Kidney glomerular epithelial cell (primary cell): Measurements from ENCODE around the gene SHLD1.

Experiments
- DNase-seq: peaks from one replicate; lab custom pipeline; 2025; lab: John Stamatoyannopoulos, UW

Gene SHLD1

DNA sequence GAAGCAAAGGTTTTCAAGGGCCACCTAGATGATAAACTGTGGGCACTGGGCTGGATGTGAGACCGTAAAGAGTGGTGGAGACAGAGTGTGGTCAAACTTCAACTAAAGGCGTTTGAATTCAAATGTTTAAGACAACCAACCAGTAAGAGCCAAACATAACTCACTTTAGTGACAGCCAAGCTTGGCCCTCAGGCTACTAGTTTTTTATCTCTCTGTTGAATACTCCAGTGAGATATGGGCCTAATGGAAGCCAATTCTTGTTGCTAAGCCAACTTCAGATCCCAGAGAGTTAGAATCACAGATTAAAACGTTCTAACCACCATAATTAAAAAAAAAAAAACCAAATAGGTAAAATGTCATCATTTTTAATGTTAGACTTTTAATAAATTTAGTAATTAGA lies 142.9 kb downstream of the SHLD1 start:
- no peak for DNase-seq

DNA sequence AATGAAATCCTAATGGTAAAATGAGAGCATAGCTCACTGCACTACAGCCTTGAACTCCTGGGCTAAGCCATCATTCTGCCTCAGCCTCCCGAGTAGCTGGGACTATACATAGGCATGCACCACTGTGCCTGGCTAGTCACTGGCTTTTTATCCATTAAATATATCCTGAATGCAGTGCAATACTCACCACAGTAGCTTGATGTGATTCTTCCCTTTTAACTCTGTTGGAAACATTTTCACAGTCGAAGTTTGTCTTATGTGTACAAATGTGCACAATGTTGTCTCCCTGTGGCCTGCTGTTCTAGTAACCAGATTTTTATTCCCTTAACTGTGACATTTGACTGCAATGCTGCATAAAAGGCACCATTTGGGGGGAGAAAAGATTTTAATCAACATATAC lies 143.4 kb downstream of the SHLD1 start:
- DNase-seq: no peak

DNA sequence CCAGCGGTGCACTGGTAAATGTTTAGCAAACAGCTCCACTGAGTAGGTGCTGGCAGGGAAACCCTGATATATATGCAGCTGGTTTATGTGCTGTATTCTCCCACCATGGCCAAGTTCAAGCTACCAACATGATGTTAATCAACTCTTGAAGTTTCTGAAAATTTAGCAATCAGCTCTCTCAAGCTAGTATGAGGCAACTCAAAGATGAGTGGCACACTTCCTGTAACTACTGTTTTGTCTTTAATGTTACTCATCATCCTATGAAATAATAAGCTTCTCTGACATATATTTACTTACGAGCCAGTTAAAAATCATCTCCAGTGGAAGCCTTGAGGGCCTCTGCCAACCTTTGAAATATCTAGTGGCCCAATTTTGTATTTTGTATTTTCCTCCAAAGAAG lies 145.4 kb downstream of the SHLD1 start:
- no peak for DNase-seq

DNA sequence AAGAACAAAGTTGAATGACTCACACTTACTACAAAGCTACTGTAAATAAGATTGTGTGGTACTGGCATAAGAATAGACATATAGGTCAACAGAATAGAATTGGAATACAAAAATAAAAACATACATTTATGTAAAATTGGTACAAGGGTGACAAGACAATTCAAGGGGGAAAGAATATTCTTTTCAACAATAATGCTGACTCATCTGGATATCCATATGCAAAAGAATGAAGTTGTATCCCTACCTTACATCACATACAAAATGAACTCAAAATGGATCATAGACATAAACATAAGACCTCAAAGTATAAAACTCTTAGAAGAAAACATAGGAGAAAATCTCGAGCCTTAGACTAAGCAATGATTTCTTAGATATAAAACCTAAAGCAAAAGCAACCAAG lies 149.2 kb downstream of the SHLD1 start:
- no peak for DNase-seq

DNA sequence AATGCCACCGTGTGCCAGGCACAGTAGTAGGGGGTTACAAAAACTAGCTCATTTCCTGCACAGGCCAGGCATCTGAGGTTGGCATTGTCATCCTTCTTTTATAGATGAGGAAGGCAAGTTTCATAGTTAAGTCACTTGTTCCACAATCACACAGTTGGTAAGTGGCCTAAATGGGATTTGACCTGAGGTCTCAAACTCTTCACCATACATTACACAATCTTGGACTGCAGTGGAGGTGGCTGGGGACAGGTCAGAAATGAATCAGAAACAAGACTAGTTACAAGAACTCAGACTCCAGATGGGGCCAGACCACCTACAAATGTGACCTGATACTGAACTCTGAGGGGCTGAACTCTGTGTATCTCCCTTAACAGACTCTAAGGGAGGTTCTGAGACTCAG lies 150.7 kb downstream of the SHLD1 start:
- DNase-seq: no peak

DNA sequence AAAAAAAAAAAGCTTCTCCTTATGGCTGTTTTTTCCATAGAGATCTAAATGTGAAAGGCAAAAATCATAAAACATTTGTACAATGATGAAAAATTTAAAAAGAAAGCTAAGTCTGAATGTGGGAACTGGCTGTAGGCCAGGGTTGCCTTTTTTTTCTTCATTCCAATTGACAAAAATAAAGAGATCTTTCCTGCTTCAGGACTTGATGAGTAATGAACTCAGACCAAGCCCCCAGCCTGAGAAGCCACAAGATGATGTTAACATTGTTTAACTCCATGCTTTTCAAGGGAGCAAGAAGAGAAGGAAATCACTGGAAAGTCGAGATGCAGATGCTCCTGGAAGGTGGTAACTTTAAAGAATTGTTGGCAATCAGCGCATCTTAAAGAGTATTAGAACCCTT lies 158.8 kb downstream of the SHLD1 start:
- DNase-seq: no peak

DNA sequence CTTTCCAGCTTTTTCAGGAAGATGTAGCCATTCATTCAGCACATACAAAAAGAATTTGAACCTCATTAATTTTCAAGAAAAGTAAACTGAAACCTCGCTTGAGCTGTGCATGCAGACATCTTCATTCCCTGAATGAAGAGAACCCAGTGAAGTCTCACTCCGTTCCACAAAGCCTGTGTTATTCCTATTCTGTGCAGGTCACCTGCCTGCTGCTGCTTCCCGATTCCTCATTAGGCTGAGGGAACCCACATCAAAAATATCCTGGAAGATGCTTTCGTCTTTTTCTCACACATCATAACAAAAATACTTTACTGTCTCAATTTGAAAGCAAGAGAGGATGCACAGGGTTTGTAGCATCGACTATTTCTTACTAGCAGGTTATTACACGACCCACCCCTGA lies 160.0 kb downstream of the SHLD1 start:
- no peak for DNase-seq

DNA sequence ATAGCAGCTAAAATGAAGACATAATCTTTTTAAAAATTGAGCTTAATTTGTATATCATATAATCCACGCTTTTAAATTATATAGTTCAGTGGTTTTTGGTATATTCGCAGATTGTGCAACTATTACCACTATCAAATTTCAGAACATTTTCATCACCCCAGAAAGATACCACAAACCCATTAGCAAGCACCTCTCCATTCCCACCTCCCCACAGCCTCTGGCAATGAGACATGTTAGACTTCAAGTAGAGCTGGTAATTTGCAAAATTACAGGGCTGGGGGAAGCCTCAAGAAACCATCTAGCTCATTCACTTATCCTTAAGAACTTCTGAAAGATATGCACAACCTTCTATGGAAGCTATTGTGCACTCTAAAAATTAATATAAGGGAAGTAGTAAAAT lies 163.0 kb downstream of the SHLD1 start:
- no peak for DNase-seq
